GM19035 (cell line): ENCODE measurements around the gene SMARCB1.
A peak's percentile ranks its signal among the peaks of the same experiment; 100 is the strongest.

Source experiments
- ATAC-seq: cut with Tn5 transposase; IDR thresholded peaks from one replicate; pipeline ENCODE4 v1.9.1; 2021; ENCODE audit not compliant: unreplicated experiment

SMARCB1 gene

DNA sequence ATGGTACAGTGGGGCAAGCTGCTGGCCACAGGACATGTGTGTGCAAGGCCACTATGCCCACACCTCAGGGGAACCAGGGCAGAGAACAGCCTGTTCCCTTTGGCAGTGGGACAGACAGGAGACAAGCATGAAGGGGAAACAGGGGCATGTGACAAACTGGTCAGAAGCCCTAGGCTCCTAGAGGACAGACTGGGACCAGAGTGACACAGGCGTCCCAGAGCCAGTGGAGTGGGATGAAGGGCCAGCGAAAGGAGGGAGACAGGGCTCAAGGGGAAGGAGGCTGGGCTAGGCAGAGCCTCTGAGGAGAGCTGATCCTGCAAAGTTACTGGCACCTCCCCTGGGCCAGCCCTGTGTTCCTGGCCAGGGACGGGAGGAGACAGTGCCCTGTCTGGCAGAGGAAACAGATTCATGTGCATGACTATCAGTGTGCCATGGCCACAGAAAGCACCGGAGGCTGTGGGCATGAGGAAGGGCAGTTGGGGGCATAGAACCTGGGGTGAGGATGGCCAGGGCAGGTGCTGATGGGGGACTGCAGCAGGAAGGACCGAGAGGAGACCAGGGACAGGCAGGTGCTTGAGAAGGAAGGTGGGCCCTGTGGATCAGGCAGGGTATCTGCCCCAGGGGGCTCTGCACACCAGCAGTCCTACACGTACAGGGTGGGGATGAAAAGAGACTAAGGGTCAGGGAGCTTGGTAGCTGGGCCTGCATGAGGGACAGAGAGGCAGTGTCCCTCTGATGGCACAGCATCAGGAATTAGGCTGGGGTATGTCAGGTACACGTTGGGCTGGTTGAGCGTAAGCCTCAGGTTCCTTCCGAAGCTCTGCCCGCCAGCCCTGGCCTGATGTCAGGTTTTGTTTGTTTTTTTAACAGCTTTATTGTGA, 42.3 kb downstream of the SMARCB1 start:
- no peak for ATAC-seq

- ATAC-seq: no peak
Observed at GRCh38 chr22:23829845-23830372, 43.1 kb downstream of the SMARCB1 start.

DNA sequence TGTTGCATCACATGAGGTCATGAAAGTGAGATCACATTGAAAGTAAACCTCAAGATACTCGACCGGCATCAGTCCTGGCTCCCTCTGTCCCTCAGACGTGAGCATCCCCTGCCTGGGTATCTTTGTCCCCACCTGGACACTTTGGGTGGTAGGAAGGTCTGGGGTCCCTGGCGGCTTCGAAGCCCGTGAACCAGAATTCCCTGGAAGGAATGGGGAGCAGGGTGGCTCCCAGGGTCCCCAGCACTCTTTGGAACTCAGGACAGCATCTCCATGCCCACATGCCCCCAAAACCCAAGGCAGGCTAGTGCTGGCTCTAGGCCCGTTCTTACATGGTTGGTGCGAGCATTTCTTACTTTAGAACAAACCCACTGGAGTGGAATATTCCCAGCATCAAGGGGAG, 44.5 kb downstream of the SMARCB1 start:
- ATAC-seq: no peak

DNA sequence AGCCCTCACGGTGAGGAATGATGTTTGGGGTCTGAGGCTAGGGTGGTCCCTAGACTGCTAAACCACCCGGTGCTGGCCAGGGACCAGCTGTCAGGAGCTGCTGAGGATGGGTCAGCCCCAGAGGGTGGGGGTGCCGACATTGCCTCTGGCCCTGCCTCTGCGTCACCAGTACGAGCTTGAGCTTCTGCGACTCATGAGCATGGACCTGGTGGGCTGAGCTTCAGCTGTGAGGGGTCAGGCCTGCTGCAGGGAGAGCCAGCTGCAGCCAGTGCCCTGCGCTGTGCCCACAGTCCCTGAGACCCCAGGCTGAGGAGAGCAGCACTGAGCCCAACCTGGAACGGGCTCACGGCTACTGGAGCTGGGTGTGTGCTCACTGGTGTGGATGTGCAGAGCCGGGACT, 45.0 kb downstream of the SMARCB1 start:
- ATAC-seq: no peak

- no peak for ATAC-seq
Observed at GRCh38 chr22:23832226-23833016, 45.7 kb downstream of the SMARCB1 start.

GRCh38 chr22:23833017-23833751, 46.4 kb downstream of the SMARCB1 start:
- no peak for ATAC-seq

DNA sequence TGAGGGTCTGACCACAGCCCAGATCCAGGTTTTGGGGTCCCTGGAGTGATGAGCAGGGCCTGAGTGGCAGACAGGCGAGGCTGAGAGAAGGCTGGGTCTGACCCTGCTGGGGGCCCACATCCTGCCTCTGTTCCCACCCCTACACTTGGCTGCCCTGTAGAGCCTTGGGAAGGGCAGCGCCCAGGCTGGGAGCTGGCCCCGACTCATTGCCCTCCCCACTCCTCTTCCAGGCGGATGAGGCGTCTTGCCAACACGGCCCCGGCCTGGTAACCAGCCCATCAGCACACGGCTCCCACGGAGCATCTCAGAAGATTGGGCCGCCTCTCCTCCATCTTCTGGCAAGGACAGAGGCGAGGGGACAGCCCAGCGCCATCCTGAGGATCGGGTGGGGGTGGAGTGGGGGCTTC, 47.1 kb downstream of the SMARCB1 start:
- ATAC-seq: no peak

DNA sequence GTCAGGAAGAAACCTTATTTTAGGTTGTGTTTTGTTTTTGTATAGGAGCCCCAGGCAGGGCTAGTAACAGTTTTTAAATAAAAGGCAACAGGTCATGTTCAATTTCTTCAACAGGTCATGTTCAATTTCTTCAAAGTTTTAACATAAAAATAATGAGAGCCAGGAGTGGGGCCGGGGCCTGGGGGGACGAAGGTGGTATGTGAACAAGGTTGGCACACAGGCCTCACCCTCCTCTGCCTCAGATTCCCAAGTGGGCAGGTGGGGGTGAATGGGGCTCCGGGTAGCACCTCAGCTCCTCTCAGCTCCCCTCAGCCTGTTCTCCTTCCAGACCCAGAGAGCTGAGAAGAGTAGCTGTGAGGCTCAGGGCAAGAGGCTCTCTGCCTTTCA, 47.6 kb downstream of the SMARCB1 start:
- no peak for ATAC-seq

DNA sequence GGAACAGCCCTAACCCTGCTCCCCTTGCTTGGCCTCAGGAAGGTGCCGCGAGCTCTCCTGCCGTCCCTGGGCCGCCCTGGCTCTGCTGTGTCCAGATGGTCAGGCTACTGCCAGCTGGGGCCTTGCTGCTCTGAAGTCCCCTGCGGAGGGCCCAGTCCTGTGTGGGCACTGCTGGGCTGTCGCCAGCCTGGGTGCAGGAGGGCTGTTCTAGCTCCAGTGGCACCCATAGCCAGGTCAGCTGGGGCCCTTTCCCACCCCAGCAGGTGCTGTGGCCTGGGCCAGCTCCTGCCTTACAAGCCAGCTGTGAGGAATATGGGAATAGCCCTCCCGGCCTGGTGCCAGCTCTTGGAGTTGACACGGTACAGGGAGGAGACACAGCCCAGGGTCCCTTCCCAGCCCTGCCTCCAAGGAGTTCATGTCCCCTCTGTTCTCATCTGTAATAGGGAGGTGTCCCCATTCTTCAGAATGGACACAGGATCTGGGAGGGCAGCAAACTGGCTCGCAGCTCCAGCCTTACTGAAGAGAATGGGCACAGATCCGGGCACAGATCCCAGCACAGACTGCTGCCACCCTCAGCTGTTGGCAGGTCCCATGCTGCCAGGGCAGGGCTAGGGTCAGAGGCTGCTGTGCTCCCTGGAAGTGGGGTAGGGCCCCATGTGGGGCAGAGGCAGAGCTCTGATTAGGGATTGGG, 48.2 kb downstream of the SMARCB1 start:
- no peak for ATAC-seq

- no peak for ATAC-seq
Observed at GRCh38 chr22:23835484-23836144, 48.8 kb downstream of the SMARCB1 start.

DNA sequence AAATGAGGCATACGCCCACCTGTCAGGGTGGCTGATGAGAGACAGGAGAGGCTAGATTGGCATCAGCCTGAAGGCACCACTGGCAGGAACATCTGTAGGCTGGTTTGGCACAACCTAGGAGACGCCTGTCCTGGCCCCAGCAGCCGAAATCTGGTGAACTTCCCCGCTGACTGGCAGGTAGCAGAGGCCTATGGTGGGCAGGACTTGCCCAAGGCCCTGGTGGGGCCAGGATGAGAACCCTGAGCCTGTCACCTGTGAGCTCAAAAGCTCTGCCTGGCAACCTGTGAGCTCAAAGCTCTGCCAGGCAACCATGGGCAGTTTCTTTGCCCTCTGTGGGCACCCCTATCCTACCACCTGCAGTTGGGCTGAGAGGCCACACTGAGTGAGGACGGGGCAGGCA, 49.5 kb downstream of the SMARCB1 start:
- ATAC-seq: no peak

- ATAC-seq: no peak
Observed at GRCh38 chr22:23836692-23837495, 50.1 kb downstream of the SMARCB1 start.

- ATAC-seq: no peak
Observed at GRCh38 chr22:23837496-23837859, 50.7 kb downstream of the SMARCB1 start.

GRCh38 chr22:23837911-23838680, 51.3 kb downstream of the SMARCB1 start:
- no peak for ATAC-seq

DNA sequence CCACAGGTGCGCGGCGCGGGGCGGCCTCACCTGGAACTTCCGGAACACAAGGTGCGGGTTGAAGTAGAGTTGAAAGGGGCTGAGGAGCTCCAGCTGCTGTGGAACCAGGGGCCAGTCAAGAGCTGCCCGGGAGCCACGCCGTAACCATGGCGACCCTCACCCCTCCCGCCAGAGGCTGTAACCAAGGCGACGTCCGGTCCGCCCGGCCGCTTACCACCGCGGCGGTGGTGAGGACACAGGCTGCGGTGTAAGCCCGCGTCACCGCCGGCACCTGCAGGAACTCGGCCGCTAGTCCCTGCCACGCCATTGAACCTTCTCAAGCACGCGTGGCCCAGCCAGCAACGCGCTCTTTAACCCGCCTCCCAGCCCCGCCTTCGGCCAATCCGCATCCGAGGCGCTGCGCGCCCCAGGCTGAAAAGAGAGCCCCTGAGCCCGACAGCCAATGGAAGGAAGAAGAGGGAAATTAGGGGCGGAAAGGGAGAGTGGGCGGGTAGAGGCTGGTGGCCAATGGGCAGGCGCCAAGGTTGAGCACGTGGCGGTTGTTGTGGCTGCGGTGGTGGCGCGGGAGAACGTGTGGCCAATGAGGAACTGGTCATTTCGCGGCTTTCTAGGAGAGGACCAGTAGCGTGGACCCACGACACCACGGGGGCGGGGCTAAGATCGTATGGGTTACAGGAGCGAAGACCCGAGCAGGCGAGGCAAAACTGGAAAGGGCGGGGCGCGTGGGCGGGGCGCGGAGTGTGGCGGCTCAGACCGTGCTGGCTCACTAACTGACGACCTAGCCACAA, 52.1 kb downstream of the SMARCB1 start, which contains the start of gene DERL3:
Gene DERL3, minus strand, starts transcription at position 326 of the 788 bp plus-strand sequence. Its CDS starts 19 bp downstream, at position 307.
- peak; percentile 84 for ATAC-seq

DNA sequence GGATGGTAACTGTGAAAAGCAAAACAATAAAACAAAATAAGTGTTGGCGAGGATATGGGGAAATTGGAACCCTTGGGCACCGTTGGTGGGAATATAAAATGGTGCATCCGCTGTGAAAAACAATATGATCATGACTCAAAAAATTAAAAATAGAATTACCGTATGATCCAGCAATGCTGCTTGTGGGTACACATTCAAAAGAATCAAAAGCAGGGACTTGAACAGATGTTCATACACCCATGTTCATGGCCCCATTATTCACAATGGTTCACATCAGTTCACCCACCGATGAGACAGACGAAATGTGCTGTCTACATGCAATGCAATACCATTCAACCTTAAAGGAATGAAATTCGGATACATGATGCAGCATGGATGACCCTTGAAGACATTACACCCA, 53.3 kb downstream of the SMARCB1 start:
- no peak for ATAC-seq

DNA sequence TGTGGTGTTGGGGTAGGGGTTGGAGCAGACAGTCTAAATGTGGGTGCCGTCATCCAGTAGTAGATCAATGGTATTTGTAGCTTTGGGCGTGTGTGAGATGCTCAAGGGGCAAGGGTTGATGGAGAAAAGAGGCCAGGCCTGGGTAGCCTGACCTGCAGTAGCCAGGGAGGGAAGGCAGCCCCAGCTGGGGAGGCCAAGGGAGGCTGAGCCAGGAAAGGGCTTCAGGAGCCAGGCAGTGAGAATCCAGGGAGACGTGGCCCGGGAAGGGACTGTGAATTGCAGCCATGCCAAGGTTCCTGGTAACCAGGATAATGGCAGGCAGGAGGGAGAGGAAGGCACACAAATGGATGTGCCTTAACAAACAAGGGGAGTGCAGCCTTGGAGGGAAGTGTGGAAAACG, 54.5 kb downstream of the SMARCB1 start:
- no peak for ATAC-seq
